Stimulated activated CD8-positive, alpha-beta memory T cell treated with anti-CD3 and anti-CD28 coated beads, Interleukin-15, amount 100 ng/mL, for 24 hours (primary cell): ENCODE measurements around the gene CELF6.

Experiments used
- DNase-seq: peaks from one replicate; pipeline ENCODE4 v3.0.0-alpha.2; 2020; ENCODE audit warnings: low read depth

The CELF6 gene

GRCh38 chr15:72271895-72272212 lies 48.1 kb downstream of the CELF6 start:
- DNase-seq, result no peak

GRCh38 chr15:72271221-72271620 lies 48.7 kb downstream of the CELF6 start:
- no peak for DNase-seq

- no peak for DNase-seq
These were observed 50.2 kb downstream of the CELF6 start for GRCh38 chr15:72269739-72270138.

GRCh38 chr15:72265031-72265430 lies 54.9 kb downstream of the CELF6 start:
- DNase-seq, result no peak

- DNase-seq, result no peak
These were observed 67.2 kb downstream of the CELF6 start for GRCh38 chr15:72252663-72253299.

GRCh38 chr15:72249142-72249810 lies 70.7 kb downstream of the CELF6 start:
- no peak for DNase-seq

GRCh38 chr15:72248514-72248913 lies 71.4 kb downstream of the CELF6 start:
- no peak for DNase-seq

GRCh38 chr15:72242775-72243370 lies 77.1 kb downstream of the CELF6 start:
- no peak for DNase-seq

GRCh38 chr15:72239652-72240051 lies 80.3 kb downstream of the CELF6 start:
- no peak for DNase-seq

GRCh38 chr15:72238586-72238985 lies 81.4 kb downstream of the CELF6 start:
- no peak for DNase-seq

GRCh38 chr15:72237853-72238224 lies 82.1 kb downstream of the CELF6 start:
- no peak for DNase-seq

- no peak for DNase-seq
These were observed 82.7 kb downstream of the CELF6 start for GRCh38 chr15:72237029-72237852.

GRCh38 chr15:72236381-72237003 lies 83.5 kb downstream of the CELF6 start:
- no peak for DNase-seq

- no peak for DNase-seq
These were observed 84.7 kb downstream of the CELF6 start for GRCh38 chr15:72235298-72235697.
